HepG2 (cell line): Measurements from ENCODE around the gene SNX15. TPM values are rescaled to one million over a fixed set of nuclear protein-coding genes. Genes with fewer than 3 reads are reported as not detected.
A peak's percentile ranks its signal among the peaks of the same experiment; 100 is the strongest.

ENCODE experiments used
- BHLHE40 ChIP-seq: IDR thresholded peaks from 2 replicates; pipeline ENCODE4 v1.6.1; 2011; ENCODE audit warnings: low read length, improper control_type of control experiment
- FOXA3 ChIP-seq: IDR thresholded peaks from 2 replicates; pipeline ENCODE4 v1.6.1; 2016; ENCODE audit warnings: missing genetic modification reagents, missing compliant biosample characterization
- GABPA ChIP-seq, 2 experiments: IDR thresholded peaks; 2 replicates each; pipeline ENCODE4 v1.6.1; 2011 to 2016; ENCODE audit warnings: low read depth in 2 of 2, low read length in 1 of 2, missing biosample characterization in 1 of 2, missing genetic modification characterization in 1 of 2
- JARID2 ChIP-seq: sonication (generic); formaldehyde crosslinking; IDR thresholded peaks from 2 replicates; pipeline ENCODE4 v1.8.1; 2023; ENCODE audit warnings: missing genetic modification reagents, inconsistent platforms; ENCODE audit not compliant: insufficient replicate concordance
- JUNB ChIP-seq: sonication (generic); formaldehyde crosslinking; IDR thresholded peaks from 2 replicates; pipeline ENCODE4 v1.8.0; 2022; ENCODE audit warnings: missing genetic modification reagents, mild to moderate bottlenecking, borderline replicate concordance
- MIER2 ChIP-seq: IDR thresholded peaks from 2 replicates; pipeline ENCODE4 v1.6.1; 2016; ENCODE audit warnings: missing biosample characterization, missing genetic modification reagents
- POGZ ChIP-seq: sonication (generic); formaldehyde crosslinking; IDR thresholded peaks from 2 replicates; pipeline ENCODE4 v1.4.0; 2020; ENCODE audit warnings: mild to moderate bottlenecking, missing genetic modification reagents
- TBX3 ChIP-seq: fragments of 450-650 bp; IDR thresholded peaks from 2 replicates; pipeline ENCODE4 v1.6.1; 2017; ENCODE audit warnings: antibody characterized with exemption, mild to moderate bottlenecking, inconsistent platforms, borderline replicate concordance
- ZFP36L1 ChIP-seq: sonication (generic); formaldehyde crosslinking; IDR thresholded peaks from 2 replicates; pipeline ENCODE4 v1.8.0; 2022; ENCODE audit warnings: mild to moderate bottlenecking, missing genetic modification reagents, moderate library complexity
- ZNF235 ChIP-seq: sonication (generic); formaldehyde crosslinking; IDR thresholded peaks from 2 replicates; pipeline ENCODE4 v1.8.1; 2023; ENCODE audit warnings: mild to moderate bottlenecking, missing genetic modification reagents, borderline replicate concordance
- ZNF253 ChIP-seq: sonication (generic); formaldehyde crosslinking; IDR thresholded peaks from 2 replicates; pipeline ENCODE4 v1.8.0; 2022; ENCODE audit warnings: mild to moderate bottlenecking, missing genetic modification reagents, borderline replicate concordance
- ZNF326 ChIP-seq: sonication (generic); formaldehyde crosslinking; IDR thresholded peaks from 2 replicates; pipeline ENCODE4 v1.4.0; 2020; ENCODE audit warnings: missing genetic modification reagents, borderline replicate concordance
- polyA plus RNA-seq, 8 experiments: library from polyadenylated mRNA; depleted of rRNA in 3 of 8; stranded (reverse) in 7 of 8; unstranded in 1 of 8; fragments of >200 nt; fragmentation: Illumina TruSeq in 4 of 8; extraction: Trizol in 4 of 8; gene quantifications; 2 replicates each; pipeline versions ENCODE4 v1.2.1 to v1.2.3, GENCODE V29; 2011 to 2016; ENCODE audit warnings: low read depth in 4 of 8, missing spikeins in 1 of 8, mixed read lengths in 1 of 8; ENCODE audit not compliant: insufficient read depth in 1 of 8
- total RNA-seq, 5 experiments: library from RNA; depleted of rRNA; stranded (reverse); fragments of >200 nt; fragmentation: Illumina TruSeq; extraction: Trizol; gene quantifications; 2 replicates each; pipeline ENCODE4 v1.2.3, GENCODE V29; 2016; ENCODE audit warnings: low read depth in 1 of 5
- TF ChIP-seq, protein P1 (sequence below): sonication (generic); formaldehyde crosslinking; IDR thresholded peaks from 2 replicates; pipeline ENCODE4 v1.5.0; 2020; ENCODE audit warnings: mild to moderate bottlenecking, missing genetic modification reagents, borderline replicate concordance
- TF ChIP-seq, protein P2 (sequence below): IDR thresholded peaks from 2 replicates; pipeline ENCODE4 v1.6.1; 2012; ENCODE audit warnings: inconsistent platforms
- TF ChIP-seq, protein P3 (sequence below), 2 experiments: sonication (generic) in 1 of 2; formaldehyde crosslinking in 1 of 2; IDR thresholded peaks; 2 replicates each; pipeline versions ENCODE4 v1.5.1 to v1.6.1; 2011 to 2020; ENCODE audit warnings: borderline replicate concordance in 1 of 2, low read depth in 1 of 2, low read length in 1 of 2, mild to moderate bottlenecking in 1 of 2, missing genetic modification reagents in 1 of 2, moderate library complexity in 1 of 2
- TF ChIP-seq, protein P4 (sequence below): sonication (generic); formaldehyde crosslinking; IDR thresholded peaks from 2 replicates; pipeline ENCODE4 v1.4.0; 2020; ENCODE audit warnings: missing genetic modification reagents
- TF ChIP-seq, protein P5 (sequence below): sonication (generic); formaldehyde crosslinking; IDR thresholded peaks from 2 replicates; pipeline ENCODE4 v1.5.0; 2020; ENCODE audit warnings: mild to moderate bottlenecking, missing genetic modification reagents, borderline replicate concordance
- TF ChIP-seq, protein P6 (sequence below): sonication (generic); IDR thresholded peaks from 2 replicates; pipeline ENCODE4 v1.6.1; 2016; ENCODE audit warnings: low read depth, borderline replicate concordance

The SNX15 gene
- total and polyA plus RNA-seq, 2 of the 13 experiments (the other 11 are each of a cell fraction or from before 2014, with no cell fraction given), result 19.1 to 22.6 TPM

DNA sequence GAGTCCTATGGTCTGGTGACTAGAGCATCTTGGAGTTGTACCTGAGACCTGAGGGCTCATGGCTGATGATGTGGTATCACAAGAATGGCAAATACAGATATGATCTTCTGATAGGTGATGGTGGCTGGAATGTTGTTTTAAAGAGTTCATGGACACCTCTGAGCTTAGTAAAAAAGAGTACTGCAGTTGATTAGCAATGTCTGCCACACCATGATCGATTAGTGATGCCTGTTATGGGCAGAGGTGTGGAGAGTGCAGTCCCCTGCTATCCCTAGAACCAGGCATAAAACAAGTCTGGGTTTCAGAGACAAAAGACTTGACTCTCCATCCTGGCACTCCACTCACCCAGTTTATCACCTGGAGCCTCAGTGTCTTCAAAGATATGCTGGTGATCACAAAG, 29.1 kb upstream of the SNX15 start (continued):
- TF ChIP-seq, protein P1, sequence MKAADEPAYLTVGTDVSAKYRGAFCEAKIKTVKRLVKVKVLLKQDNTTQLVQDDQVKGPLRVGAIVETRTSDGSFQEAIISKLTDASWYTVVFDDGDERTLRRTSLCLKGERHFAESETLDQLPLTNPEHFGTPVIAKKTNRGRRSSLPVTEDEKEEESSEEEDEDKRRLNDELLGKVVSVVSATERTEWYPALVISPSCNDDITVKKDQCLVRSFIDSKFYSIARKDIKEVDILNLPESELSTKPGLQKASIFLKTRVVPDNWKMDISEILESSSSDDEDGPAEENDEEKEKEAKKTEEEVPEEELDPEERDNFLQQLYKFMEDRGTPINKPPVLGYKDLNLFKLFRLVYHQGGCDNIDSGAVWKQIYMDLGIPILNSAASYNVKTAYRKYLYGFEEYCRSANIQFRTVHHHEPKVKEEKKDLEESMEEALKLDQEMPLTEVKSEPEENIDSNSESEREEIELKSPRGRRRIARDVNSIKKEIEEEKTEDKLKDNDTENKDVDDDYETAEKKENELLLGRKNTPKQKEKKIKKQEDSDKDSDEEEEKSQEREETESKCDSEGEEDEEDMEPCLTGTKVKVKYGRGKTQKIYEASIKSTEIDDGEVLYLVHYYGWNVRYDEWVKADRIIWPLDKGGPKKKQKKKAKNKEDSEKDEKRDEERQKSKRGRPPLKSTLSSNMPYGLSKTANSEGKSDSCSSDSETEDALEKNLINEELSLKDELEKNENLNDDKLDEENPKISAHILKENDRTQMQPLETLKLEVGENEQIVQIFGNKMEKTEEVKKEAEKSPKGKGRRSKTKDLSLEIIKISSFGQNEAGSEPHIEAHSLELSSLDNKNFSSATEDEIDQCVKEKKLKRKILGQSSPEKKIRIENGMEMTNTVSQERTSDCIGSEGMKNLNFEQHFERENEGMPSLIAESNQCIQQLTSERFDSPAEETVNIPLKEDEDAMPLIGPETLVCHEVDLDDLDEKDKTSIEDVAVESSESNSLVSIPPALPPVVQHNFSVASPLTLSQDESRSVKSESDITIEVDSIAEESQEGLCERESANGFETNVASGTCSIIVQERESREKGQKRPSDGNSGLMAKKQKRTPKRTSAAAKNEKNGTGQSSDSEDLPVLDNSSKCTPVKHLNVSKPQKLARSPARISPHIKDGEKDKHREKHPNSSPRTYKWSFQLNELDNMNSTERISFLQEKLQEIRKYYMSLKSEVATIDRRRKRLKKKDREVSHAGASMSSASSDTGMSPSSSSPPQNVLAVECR, result peak; percentile 13; the same call in 1 of the 2 replicates
- TF ChIP-seq, protein P2, sequence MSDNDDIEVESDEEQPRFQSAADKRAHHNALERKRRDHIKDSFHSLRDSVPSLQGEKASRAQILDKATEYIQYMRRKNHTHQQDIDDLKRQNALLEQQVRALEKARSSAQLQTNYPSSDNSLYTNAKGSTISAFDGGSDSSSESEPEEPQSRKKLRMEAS, result 0 out of 2 replicates have a peak, but pooled peaks have one; percentile 25
- TF ChIP-seq, protein P3, sequence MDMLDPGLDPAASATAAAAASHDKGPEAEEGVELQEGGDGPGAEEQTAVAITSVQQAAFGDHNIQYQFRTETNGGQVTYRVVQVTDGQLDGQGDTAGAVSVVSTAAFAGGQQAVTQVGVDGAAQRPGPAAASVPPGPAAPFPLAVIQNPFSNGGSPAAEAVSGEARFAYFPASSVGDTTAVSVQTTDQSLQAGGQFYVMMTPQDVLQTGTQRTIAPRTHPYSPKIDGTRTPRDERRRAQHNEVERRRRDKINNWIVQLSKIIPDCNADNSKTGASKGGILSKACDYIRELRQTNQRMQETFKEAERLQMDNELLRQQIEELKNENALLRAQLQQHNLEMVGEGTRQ (IDR thresholded peaks at IDR 0.05; ENCODE audit: low read depth, low read length), result no peak
- TF ChIP-seq, protein P3 (CRISPR knock-in tag; IDR thresholded peaks at IDR 0.05; ENCODE audit: borderline replicate concordance), result no peak
- TF ChIP-seq JARID2 (CRISPR knock-in tag) (no peak), POGZ (0 out of 2 replicates have a peak, but pooled peaks have one; percentile 0), GABPA (IDR thresholded peaks at IDR 0.05; ENCODE audit: low read depth, low read length) (no peak), GABPA (CRISPR knock-in tag; IDR thresholded peaks at IDR 0.05; ENCODE audit: low read depth) (peak; percentile 32; the same call in 1 of the 2 replicates), JUNB (CRISPR knock-in tag) (no peak), TBX3 (peak; percentile 42; the same call in 1 of the 2 replicates), FOXA3 (CRISPR knock-in tag) (0 out of 2 replicates have a peak, but pooled peaks have one; percentile 13), ZFP36L1 (CRISPR knock-in tag) (no peak), ZNF326 (CRISPR knock-in tag) (no peak), ZNF253 (CRISPR knock-in tag) (no peak), MIER2 (CRISPR knock-in tag) (no peak), BHLHE40 (no peak), ZNF235 (CRISPR knock-in tag) (no peak)
- TF ChIP-seq, protein P4, sequence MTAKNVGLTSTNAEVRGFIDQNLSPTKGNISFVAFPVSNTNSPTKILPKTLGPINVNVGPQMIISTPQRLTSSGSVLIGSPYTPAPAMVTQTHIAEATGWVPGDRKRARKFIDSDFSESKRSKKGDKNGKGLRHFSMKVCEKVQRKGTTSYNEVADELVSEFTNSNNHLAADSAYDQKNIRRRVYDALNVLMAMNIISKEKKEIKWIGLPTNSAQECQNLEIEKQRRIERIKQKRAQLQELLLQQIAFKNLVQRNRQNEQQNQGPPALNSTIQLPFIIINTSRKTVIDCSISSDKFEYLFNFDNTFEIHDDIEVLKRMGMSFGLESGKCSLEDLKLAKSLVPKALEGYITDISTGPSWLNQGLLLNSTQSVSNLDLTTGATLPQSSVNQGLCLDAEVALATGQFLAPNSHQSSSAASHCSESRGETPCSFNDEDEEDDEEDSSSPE (CRISPR knock-in tag), result no peak
- TF ChIP-seq, protein P5, sequence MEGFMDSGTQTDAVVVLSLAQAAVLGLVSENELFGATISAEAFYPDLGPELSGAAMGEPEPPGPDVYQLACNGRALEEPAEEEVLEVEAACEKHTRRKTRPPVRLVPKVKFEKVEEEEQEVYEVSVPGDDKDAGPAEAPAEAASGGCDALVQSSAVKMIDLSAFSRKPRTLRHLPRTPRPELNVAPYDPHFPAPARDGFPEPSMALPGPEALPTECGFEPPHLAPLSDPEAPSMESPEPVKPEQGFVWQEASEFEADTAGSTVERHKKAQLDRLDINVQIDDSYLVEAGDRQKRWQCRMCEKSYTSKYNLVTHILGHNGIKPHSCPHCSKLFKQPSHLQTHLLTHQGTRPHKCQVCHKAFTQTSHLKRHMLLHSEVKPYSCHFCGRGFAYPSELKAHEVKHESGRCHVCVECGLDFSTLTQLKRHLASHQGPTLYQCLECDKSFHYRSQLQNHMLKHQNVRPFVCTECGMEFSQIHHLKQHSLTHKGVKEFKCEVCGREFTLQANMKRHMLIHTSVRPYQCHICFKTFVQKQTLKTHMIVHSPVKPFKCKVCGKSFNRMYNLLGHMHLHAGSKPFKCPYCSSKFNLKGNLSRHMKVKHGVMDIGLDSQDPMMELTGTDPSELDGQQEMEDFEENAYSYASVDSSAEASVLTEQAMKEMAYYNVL (CRISPR knock-in tag), result 0 out of 2 replicates have a peak, but pooled peaks have one; percentile 10
- TF ChIP-seq, protein P6, sequence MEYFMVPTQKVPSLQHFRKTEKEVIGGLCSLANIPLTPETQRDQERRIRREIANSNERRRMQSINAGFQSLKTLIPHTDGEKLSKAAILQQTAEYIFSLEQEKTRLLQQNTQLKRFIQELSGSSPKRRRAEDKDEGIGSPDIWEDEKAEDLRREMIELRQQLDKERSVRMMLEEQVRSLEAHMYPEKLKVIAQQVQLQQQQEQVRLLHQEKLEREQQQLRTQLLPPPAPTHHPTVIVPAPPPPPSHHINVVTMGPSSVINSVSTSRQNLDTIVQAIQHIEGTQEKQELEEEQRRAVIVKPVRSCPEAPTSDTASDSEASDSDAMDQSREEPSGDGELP, result 0 out of 2 replicates have a peak, but pooled peaks have one; percentile 17
